Right cardiac atrium (tissue), 5 donors: ENCODE measurements around the gene GNAQ. TPM values are rescaled to one million over a fixed set of nuclear protein-coding genes. Genes with fewer than 3 reads are reported as not detected.
A peak's percentile ranks its signal among the peaks of the same experiment; 100 is the strongest.

Experiments used
- ATAC-seq, 2 donors: fragments of 200-7000 bp; cut with Tn5 transposase; one replicate each; pipeline versions ENCODE4 v1.8.0 to v1.9.1; 2020; ENCODE audit warnings: moderate library complexity in 2 of 2, mild to moderate bottlenecking in 1 of 2
- DNase-seq, 3 donors: peaks; one replicate each; pipeline ENCODE4 v3.0.0-alpha.2; 2020
- H3K27ac ChIP-seq: one replicate; pipeline ENCODE4 v1.5.1; 2013; ENCODE audit warnings: mild to moderate bottlenecking, low read length, control low read depth, moderate library complexity
- H3K27me3 ChIP-seq: one replicate; pipeline ENCODE4 v1.6.1; 2013; ENCODE audit not compliant: control insufficient read depth, insufficient read depth
- H3K4me1 ChIP-seq: one replicate; pipeline ENCODE4 v1.6.1; 2013; ENCODE audit warnings: low read length; ENCODE audit not compliant: control insufficient read depth, insufficient read depth
- H3K4me3 ChIP-seq: one replicate; pipeline ENCODE4 v1.5.1; 2013; ENCODE audit warnings: low read length, control low read depth
- H3K9me3 ChIP-seq: one replicate; pipeline ENCODE4 v1.6.1; 2013; ENCODE audit warnings: low read length; ENCODE audit not compliant: control insufficient read depth
- WGBS: extraction: QIAGEN DNeasy Blood & Tissue Kit; methylation state at CpG from one replicate; pipeline ENCODE4 v1.1.7; 2013; 5-methylcytosine and 5-hydroxymethylcytosine counted together
- intact Hi-C, 4 donors: fragments of 100-400 bp; cut with DNase I; formaldehyde crosslinking; loops; one replicate each; pipeline versions ENCODE4 v1.11.0 to v1.14.0; 2022 to 2023
- polyA plus RNA-seq: library from polyadenylated mRNA; stranded (reverse); fragments of 200-250 nt; gene quantifications from one replicate; pipeline ENCODE4 v1.2.3, GENCODE V29; 2013
- total RNA-seq, 4 donors: library from RNA; stranded (reverse); fragmentation: NEBNext Ultra II Directional; extraction: Animal tissue kit (Norgen Biotek cat#: 25700); gene quantifications; one replicate each; pipeline ENCODE4 v1.2.1, GENCODE V29; 2021
- donor health status: healthy with polysubstance abuse.
- donor health status: DM: no; HTN: yes; CAD: no.
- donor health status: DM: no; HTN: no; CAD: no.
- donor health status: DM: no; HTN: yes; CAD: no; lungs with severe emphysema.
- donor health status: DM: yes; HTN: yes; CAD: no.

The GNAQ gene
- total and polyA plus RNA-seq, 5 donors, result 6.0 to 18.1 (median 16.4) TPM

DNA sequence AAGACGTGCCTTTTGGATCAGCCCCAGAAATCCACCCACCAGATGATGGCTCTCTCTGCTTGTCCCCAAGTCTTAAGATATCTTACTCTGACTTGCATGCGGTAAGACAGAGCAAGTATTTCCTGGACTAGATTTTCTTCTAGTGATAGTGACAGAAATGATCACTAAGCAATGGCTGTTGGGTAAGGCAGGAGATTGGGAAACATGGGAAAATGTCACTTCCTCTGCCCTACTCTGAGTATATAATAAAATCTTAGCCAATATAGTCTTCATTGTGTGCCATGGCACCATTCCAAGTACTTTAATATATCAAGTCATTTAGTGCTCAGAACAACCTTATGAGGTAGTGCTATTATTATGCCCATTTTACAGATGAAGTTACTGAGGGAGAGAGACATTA, 352.5 kb downstream of the GNAQ start:
- ATAC-seq (peak; percentile 19 to 41), DNase-seq (no peak)
- Histone ChIP-seq H3K9me3 (no peaks in the 10 kb centered on the region), H3K27me3 (no peaks in the 10 kb centered on the region), H3K27ac (no peak overlapping the region), H3K4me3 (no peak overlapping the region), H3K4me1 (no peaks in the 10 kb centered on the region)
- intact Hi-C loops, result no loop called here
- 37% methylated on average over 2 of the region's 2 CpGs for WGBS

GRCh38 chr9:77677957-77678535, 353.6 kb downstream of the GNAQ start:
- ATAC-seq, result no peak
- H3K27me3 ChIP-seq, result no peaks in the 10 kb centered on the region
- H3K4me1 ChIP-seq, result no peaks in the 10 kb centered on the region
- intact Hi-C loops, result no loop called here
- no peak for DNase-seq
- H3K9me3 ChIP-seq, result no peaks in the 10 kb centered on the region
- H3K27ac ChIP-seq, result no peak overlapping the region
- no peak overlapping the region for H3K4me3 ChIP-seq
- WGBS, result 82% methylated on average over 7 of the region's 7 CpGs

DNA sequence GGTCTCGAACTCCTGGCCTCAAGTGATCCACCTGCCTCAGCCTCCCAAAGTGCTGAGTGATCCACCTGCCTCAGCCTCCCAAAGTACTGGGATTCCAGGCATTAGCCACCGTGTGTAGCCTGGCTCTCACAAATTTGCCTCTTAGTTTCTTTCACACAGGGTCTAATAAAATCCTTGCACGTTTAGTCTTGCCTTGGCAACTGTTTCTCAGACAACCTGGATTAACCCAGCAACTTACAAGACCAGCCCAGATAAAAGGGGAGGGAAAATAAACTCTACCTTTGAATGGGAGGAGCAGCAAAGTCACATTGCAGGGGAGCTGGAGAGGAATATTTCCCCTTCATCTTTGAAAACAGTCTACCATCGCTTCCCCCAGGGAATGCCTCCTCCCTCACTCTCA, 354.2 kb downstream of the GNAQ start:
- Histone ChIP-seq H3K4me1 (no peaks in the 10 kb centered on the region), H3K27me3 (no peaks in the 10 kb centered on the region), H3K9me3 (no peaks in the 10 kb centered on the region), H3K4me3 (no peak overlapping the region), H3K27ac (no peak overlapping the region)
- no peak for ATAC-seq
- intact Hi-C loops, result no loop called here
- DNase-seq, result no peak
- WGBS, result 86% methylated on average over 4 of the region's 4 CpGs

DNA sequence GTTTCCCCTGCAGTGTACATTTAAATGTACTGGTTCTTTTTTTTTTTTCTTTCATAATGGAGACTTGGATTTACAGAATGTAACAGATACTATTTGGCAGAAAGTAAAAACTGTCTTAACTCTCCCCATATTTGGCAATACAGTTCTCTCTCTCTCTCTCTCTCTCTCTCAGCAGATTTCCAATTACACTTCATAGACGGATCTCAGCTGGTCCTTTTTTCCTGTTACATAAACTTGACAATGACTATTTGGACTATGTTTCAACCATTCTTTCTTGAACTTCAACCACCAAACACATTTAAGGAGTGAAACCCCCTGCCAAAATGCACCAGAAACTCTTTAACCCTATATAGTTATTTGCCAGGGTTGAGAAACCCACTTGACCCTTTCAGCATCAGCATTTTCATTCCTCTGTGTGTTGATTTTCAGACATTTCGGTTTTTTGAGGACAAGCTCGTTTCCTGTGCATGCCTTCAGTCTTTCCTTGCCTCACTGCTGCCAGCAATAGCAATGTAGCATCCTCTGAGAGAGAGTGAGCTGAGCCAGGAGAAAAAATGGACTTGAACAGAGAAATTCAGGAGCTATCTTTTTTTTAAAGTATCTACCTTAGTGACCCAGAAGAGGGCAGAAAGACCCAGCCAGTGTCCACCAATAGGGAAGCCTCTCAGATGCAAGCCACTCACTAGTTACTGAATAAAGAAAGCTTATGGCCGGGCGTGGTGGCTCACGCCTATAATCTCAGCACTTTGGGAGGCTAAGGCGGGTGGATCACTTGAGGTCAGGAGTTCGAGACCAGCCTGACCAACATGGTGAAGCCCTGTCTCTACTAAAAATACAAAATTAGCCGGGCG, 357.4 kb downstream of the GNAQ start:
- no peak for DNase-seq
- WGBS, result 71% methylated on average over 10 of the region's 10 CpGs
- H3K27ac ChIP-seq, result no peak overlapping the region
- ATAC-seq, result peak; percentile 41 to 72
- no peak overlapping the region for H3K4me3 ChIP-seq
- intact Hi-C loops, result no loop called here
- no peaks in the 10 kb centered on the region for H3K27me3 ChIP-seq
- H3K9me3 ChIP-seq, result no peaks in the 10 kb centered on the region
- H3K4me1 ChIP-seq, result no peaks in the 10 kb centered on the region

DNA sequence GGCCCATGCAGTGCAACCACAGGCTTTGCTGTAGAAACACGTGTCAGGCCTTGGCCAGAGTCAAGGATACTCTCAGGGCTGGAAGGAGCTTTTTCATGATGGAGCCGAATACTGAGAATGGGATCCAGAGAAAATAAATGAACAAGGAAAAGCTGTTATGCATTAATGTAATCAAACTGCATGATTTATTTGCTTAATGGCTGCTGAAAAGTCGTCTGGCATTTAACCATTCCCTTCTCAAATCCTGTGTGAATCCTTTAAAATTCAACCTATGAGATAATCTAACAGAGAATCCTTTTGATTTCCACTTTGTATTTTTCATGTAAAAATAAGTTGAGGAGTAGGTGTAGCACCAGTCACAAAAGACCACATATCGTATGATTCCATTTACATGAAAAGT, 359.4 kb downstream of the GNAQ start:
- 52% methylated on average over 4 of the region's 4 CpGs for WGBS
- Histone ChIP-seq H3K9me3 (no peaks in the 10 kb centered on the region), H3K27ac (no peak overlapping the region), H3K4me3 (no peak overlapping the region), H3K4me1 (no peaks in the 10 kb centered on the region), H3K27me3 (no peaks in the 10 kb centered on the region)
- ATAC-seq (no peak), DNase-seq (no peak)
- intact Hi-C loops, result no loop called here

- no peak for DNase-seq
- Histone ChIP-seq H3K4me1 (no peaks in the 10 kb centered on the region), H3K9me3 (no peaks in the 10 kb centered on the region), H3K27me3 (no peaks in the 10 kb centered on the region), H3K4me3 (no peak overlapping the region), H3K27ac (no peak overlapping the region)
- intact Hi-C loops, result no loop called here
- no peak for ATAC-seq
- 99% methylated on average over 1 of the region's 1 CpG for WGBS
Observed at GRCh38 chr9:77667151-77667550, 364.5 kb downstream of the GNAQ start.

Other genes with a start within 250 kb of the GNAQ start
- gene CEP78, start 204.3 kb upstream of the GNAQ start, total RNA-seq, result 1 to 10 TPM; 4.3 to 6.9 (median 5.6) TPM
- 2.9 TPM for gene CEP78, start 204.3 kb upstream of the GNAQ start, polyA plus RNA-seq